SK-N-SH (cell line): ENCODE data around the gene SSBP2. TPM values are rescaled to one million over a fixed set of nuclear protein-coding genes. Genes with fewer than 3 reads are reported as not detected.
"Not testable (repeated sequence)": the region's sequence is repeated elsewhere in the genome, so short reads cannot be mapped to it uniquely, and the experiment has no call there.

Source experiments
- CTCF ChIA-PET: fragments of 300-600, 350-600 bp; formaldehyde crosslinking; extraction: SDS; loops from one replicate; lab custom pipeline; 2021; lab: Yijun Ruan, JAX
- POLR2A ChIA-PET: fragments of 350-600 bp; sonication (Branson Sonifier 250); formaldehyde crosslinking; extraction: SDS; loops from one replicate; lab custom pipeline; 2020; ENCODE audit warnings: antibody characterized with exemption, inconsistent platforms; lab: Yijun Ruan, JAX
- DNase-seq: peaks from one replicate; pipeline ENCODE4 v3.0.0; 2012
- H2AFZ ChIP-seq: fragments of 200-600 bp; sonication (generic); 2 replicates; pipeline ENCODE4 v1.8.1; 2016; ENCODE audit warnings: antibody characterized with exemption, mild to moderate bottlenecking, low read depth
- H3F3A ChIP-seq: fragments of 200-600 bp; sonication (generic); replicated peaks from 2 replicates; pipeline ENCODE3; 2016; ENCODE audit warnings: antibody characterized with exemption, mild to moderate bottlenecking; ENCODE audit not compliant: insufficient read depth
- H3K27ac ChIP-seq, 2 experiments: fragments of 200-500 bp in 1 of 2; fragments of 200-600 bp in 1 of 2; sonication (Bioruptor generic) in 1 of 2; sonication (generic), shearing (Covaris generic) in 1 of 2; 2 replicates each; pipeline versions ENCODE4 v1.5.1 to v1.6.1; 2014 to 2016; ENCODE audit warnings: low read depth in 2 of 2, inconsistent platforms in 1 of 2, low read length in 1 of 2, mild to moderate bottlenecking in 1 of 2, mixed read lengths in 1 of 2
- H3K27me3 ChIP-seq: fragments of 200-600 bp; sonication (generic), shearing (Covaris generic); 2 replicates; pipeline ENCODE4 v1.6.1; 2016; ENCODE audit warnings: mixed run types; ENCODE audit not compliant: insufficient read depth
- H3K36me3 ChIP-seq, 2 experiments: fragments of 200-500 bp in 1 of 2; fragments of 200-600 bp in 1 of 2; sonication (Bioruptor generic) in 1 of 2; sonication (generic) in 1 of 2; replicated peaks in 1 of 2; 2 replicates each; pipeline versions ENCODE3 to v1.5.1; 2014 to 2016; ENCODE audit warnings: low read length in 1 of 2, mild to moderate bottlenecking in 1 of 2; ENCODE audit not compliant: insufficient read depth in 2 of 2, control insufficient read depth in 1 of 2
- H3K4me1 ChIP-seq, 2 experiments: fragments of 200-500 bp in 1 of 2; fragments of 200-600 bp in 1 of 2; sonication (Bioruptor generic) in 1 of 2; sonication (generic), shearing (Covaris generic) in 1 of 2; 2 replicates each; pipeline versions ENCODE4 v1.5.1 to v1.6.1; 2014 to 2016; ENCODE audit warnings: low read depth in 1 of 2, low read length in 1 of 2, mixed run types in 1 of 2; ENCODE audit not compliant: insufficient read depth in 2 of 2, control insufficient read depth in 1 of 2
- H3K4me2 ChIP-seq: fragments of 200-600 bp; sonication (generic), shearing (Covaris generic); 2 replicates; pipeline ENCODE4 v1.6.1; 2017; ENCODE audit warnings: mixed run types
- H3K4me3 ChIP-seq, 2 experiments: fragments of 200-500 bp in 1 of 2; fragments of 200-600 bp in 1 of 2; sonication (Bioruptor generic) in 1 of 2; sonication (generic), shearing (Covaris generic) in 1 of 2; 2 replicates each; pipeline versions ENCODE4 v1.5.1 to v1.8.1; 2014 to 2016; ENCODE audit warnings: low read depth in 2 of 2, inconsistent platforms in 1 of 2, low read length in 1 of 2, mild to moderate bottlenecking in 1 of 2, mixed read lengths in 1 of 2, moderate library complexity in 1 of 2
- H3K79me2 ChIP-seq: fragments of 200-600 bp; sonication (generic); 2 replicates; pipeline ENCODE4 v1.8.1; 2017; ENCODE audit warnings: mild to moderate bottlenecking; ENCODE audit not compliant: insufficient read depth
- H3K9ac ChIP-seq: fragments of 200-600 bp; sonication (generic); 2 replicates; pipeline ENCODE4 v1.6.1; 2017; ENCODE audit warnings: mixed run types
- H3K9me2 ChIP-seq: fragments of 200-600 bp; sonication (generic); 2 replicates; pipeline ENCODE4 v1.6.1; 2017; ENCODE audit warnings: mixed run types
- H3K9me3 ChIP-seq: fragments of 200-600 bp; sonication (generic); 2 replicates; pipeline ENCODE4 v1.6.1; 2017; ENCODE audit warnings: mixed run types, mild to moderate bottlenecking, moderate library complexity
- H4K20me1 ChIP-seq: fragments of 200-600 bp; sonication (generic); 2 replicates; pipeline ENCODE4 v1.6.1; 2017; ENCODE audit warnings: mild to moderate bottlenecking, mixed run types; ENCODE audit not compliant: insufficient read depth
- FOXM1 ChIP-seq: IDR thresholded peaks from 2 replicates; pipeline ENCODE4 v1.4.0; 2012; ENCODE audit warnings: low read depth, mild to moderate bottlenecking
- GATA2 ChIP-seq: sonication (generic); formaldehyde crosslinking; IDR thresholded peaks from 2 replicates; pipeline ENCODE4 v1.5.0; 2020; ENCODE audit warnings: mild to moderate bottlenecking, missing genetic modification reagents
- MEF2A ChIP-seq: IDR thresholded peaks from 2 replicates; pipeline ENCODE4 v1.4.0; 2012; ENCODE audit warnings: low read depth, borderline replicate concordance
- NRF1 ChIP-seq: IDR thresholded peaks from 2 replicates; pipeline ENCODE4 v1.6.1; 2012; ENCODE audit warnings: low read depth, mild to moderate bottlenecking, low read length
- RAD21 ChIP-seq: IDR thresholded peaks from 2 replicates; pipeline ENCODE4 v1.6.1; 2012; ENCODE audit warnings: mild to moderate bottlenecking, low read length
- SMC3 ChIP-seq: IDR thresholded peaks from 2 replicates; pipeline ENCODE4 v1.6.1; 2012; ENCODE audit warnings: low read depth, low read length, improper control_type of control experiment
- TCF12 ChIP-seq: IDR thresholded peaks from 2 replicates; pipeline ENCODE4 v1.4.0; 2012
- YY1 ChIP-seq: IDR thresholded peaks from 2 replicates; pipeline ENCODE4 v1.4.0; 2012; ENCODE audit warnings: low read depth, mild to moderate bottlenecking
- WGBS: methylation state at CpG from one replicate; pipeline ENCODE4 v1.1.6; 2017; ENCODE audit warnings: low lambda C conversion rate; 5-methylcytosine and 5-hydroxymethylcytosine counted together
- polyA plus RNA-seq, 3 experiments: library from polyadenylated mRNA; depleted of rRNA; stranded (reverse); fragments of >200 nt; gene quantifications; 2 replicates each; pipeline ENCODE4 v1.2.3, GENCODE V29; 2012
- TF ChIP-seq, protein P1 (sequence below): IDR thresholded peaks from 2 replicates; pipeline ENCODE4 v1.6.1; 2012; ENCODE audit warnings: mild to moderate bottlenecking, low read depth, low read length, moderate library complexity
- TF ChIP-seq, protein P2 (sequence below): IDR thresholded peaks from 2 replicates; pipeline ENCODE4; 2012

The SSBP2 gene
- polyA plus RNA-seq, 1 of the 3 experiments (the other 2 are of a cell fraction) = 35.3 TPM

DNA sequence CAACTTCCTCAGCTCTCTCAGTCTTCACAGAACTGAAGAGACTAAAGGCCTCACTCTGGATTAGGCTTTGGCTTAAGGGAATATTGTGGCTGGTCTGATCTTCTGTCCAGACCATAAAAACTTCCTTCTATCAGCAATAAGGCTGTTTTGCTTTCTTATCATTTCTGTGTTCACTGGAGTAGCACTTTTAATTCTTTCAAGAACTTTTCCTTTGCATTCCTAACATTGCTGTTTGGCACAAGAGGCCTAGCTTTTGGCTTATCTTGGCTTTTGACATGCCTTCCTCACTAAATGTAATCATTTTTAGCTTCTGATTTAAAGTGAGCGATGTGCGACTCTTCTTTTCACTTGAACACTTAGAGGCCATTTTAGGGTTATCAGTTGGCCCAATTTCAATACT lies 268.3 kb downstream of the SSBP2 start (continued):
- TF ChIP-seq, protein P1, sequence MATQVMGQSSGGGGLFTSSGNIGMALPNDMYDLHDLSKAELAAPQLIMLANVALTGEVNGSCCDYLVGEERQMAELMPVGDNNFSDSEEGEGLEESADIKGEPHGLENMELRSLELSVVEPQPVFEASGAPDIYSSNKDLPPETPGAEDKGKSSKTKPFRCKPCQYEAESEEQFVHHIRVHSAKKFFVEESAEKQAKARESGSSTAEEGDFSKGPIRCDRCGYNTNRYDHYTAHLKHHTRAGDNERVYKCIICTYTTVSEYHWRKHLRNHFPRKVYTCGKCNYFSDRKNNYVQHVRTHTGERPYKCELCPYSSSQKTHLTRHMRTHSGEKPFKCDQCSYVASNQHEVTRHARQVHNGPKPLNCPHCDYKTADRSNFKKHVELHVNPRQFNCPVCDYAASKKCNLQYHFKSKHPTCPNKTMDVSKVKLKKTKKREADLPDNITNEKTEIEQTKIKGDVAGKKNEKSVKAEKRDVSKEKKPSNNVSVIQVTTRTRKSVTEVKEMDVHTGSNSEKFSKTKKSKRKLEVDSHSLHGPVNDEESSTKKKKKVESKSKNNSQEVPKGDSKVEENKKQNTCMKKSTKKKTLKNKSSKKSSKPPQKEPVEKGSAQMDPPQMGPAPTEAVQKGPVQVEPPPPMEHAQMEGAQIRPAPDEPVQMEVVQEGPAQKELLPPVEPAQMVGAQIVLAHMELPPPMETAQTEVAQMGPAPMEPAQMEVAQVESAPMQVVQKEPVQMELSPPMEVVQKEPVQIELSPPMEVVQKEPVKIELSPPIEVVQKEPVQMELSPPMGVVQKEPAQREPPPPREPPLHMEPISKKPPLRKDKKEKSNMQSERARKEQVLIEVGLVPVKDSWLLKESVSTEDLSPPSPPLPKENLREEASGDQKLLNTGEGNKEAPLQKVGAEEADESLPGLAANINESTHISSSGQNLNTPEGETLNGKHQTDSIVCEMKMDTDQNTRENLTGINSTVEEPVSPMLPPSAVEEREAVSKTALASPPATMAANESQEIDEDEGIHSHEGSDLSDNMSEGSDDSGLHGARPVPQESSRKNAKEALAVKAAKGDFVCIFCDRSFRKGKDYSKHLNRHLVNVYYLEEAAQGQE = no peak

DNA sequence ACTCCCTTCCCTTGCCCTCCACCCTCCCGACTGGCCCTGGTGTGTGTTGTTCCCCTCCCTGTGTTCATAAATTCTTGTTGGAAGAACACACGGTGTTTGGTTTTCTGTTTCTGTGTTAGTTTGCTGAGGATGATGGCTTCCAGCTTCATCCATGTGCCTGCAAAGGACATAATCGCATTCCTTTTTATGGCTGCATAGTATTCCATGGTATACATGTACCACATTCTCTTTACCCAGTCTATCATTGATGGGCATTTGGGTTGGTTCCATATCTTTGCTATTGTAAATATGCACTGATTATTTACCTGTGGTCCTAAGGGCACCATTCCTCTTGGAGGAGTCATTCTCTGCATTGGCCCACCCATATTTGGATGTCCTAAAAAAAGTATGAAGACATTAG lies 277.5 kb downstream of the SSBP2 start:
- CTCF ChIA-PET, H3K27ac ChIP-seq, DNase-seq, H3K9ac ChIP-seq, H2AFZ ChIP-seq, H3K9me2 ChIP-seq, H3K9me3 ChIP-seq, H3K4me2 ChIP-seq, H3F3A ChIP-seq, POLR2A ChIA-PET, H3K4me3 ChIP-seq, H3K79me2 ChIP-seq, H3K27me3 ChIP-seq, H3K4me1 ChIP-seq, H4K20me1 ChIP-seq: not testable (repeated sequence)
- H3K36me3 ChIP-seq = peaks cover 5 to 17% of the 10 kb centered on the region in 2 experiments
- WGBS = 94% methylated on average over 3 of the region's 3 CpGs

DNA sequence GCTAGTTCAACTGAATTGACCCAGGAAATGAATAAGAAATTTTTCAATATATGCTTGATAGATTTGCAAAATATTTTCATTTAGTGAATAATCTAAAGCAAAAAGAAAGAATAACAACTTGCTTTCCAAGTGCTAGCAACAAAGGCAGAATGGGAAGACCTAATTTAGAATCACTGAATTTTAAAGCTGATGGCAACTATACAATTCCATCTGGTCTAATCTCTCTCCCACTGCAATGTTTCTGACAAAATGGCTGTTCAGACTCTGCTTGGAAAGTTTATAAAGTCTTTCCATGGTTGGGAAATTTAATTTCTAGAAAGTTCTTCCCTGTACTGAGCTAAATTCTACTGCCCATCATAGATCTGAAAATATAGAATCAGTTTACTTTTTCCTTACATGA lies 281.2 kb downstream of the SSBP2 start:
- Histone ChIP-seq H3K36me3 (peaks cover 5 to 17% of the 10 kb centered on the region in 2 experiments), H3K79me2 (no peaks in the 10 kb centered on the region), H3K27me3 (no peaks in the 10 kb centered on the region), H3K27ac (no peak overlapping the region), H3K4me1 (no peaks in the 10 kb centered on the region; a peak in 1 of 4 replicates), H2AFZ (no peak overlapping the region), H3K9ac (no peak overlapping the region), H3F3A (no peaks in the 10 kb centered on the region), H3K4me2 (no peak overlapping the region), H3K9me3 (no peaks in the 10 kb centered on the region), H4K20me1 (no peaks in the 10 kb centered on the region), H3K9me2 (no peaks in the 10 kb centered on the region), H3K4me3 (no peak overlapping the region)
- CTCF ChIA-PET = interaction anchor here (1.2 to 2.0 kb wide), 2 partner anchors 11 to 44 kb away, joined by 3 to 6 read pairs; no protein-coding TSS in a partner anchor
- POLR2A ChIA-PET = no interaction called here
- no peak for DNase-seq
- TF ChIP-seq MEF2A (no peak), TCF12 (no peak), FOXM1 (no peak), GATA2 (no peak), RAD21 (no peak), NRF1 (no peak), YY1 (no peak), SMC3 (no peak)
- TF ChIP-seq, protein P1 = no peak
- TF ChIP-seq, protein P2, sequence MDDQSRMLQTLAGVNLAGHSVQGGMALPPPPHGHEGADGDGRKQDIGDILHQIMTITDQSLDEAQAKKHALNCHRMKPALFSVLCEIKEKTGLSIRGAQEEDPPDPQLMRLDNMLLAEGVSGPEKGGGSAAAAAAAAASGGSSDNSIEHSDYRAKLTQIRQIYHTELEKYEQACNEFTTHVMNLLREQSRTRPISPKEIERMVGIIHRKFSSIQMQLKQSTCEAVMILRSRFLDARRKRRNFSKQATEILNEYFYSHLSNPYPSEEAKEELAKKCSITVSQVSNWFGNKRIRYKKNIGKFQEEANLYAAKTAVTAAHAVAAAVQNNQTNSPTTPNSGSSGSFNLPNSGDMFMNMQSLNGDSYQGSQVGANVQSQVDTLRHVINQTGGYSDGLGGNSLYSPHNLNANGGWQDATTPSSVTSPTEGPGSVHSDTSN = no peak
